SU-DHL-6 (cell line): ENCODE measurements around the gene C6orf163.

Source experiments
- CTCF ChIP-seq: fragments of 200-600 bp; sonication (generic); IDR thresholded peaks from one replicate; pipeline ENCODE4 v1.5.1; 2017; ENCODE audit warnings: antibody characterized with exemption, mild to moderate bottlenecking, low read length, moderate library complexity; ENCODE audit not compliant: insufficient read depth, poor library complexity, severe bottlenecking
- EZH2phosphoT487 ChIP-seq: fragments of 200-600 bp; sonication (generic), shearing (Covaris generic); conservative IDR thresholded peaks from 2 replicates; pipeline ENCODE4 v1.6.1; 2018; ENCODE audit warnings: mild to moderate bottlenecking, antibody characterized with exemption, low read length, moderate library complexity, mixed read lengths

GRCh38 chr6:87334683-87335082 is 9.9 kb upstream of the C6orf163 start:
- TF ChIP-seq CTCF (no peak), EZH2phosphoT487 (no peak)
